Stimulated activated naive CD4-positive, alpha-beta T cell (primary cell): Measurements from ENCODE around the gene SGIP1.

Experiments used
- DNase-seq, 6 experiments: peaks; one replicate each; lab custom pipeline; 2025; lab: John Stamatoyannopoulos, UW

Gene SGIP1

GRCh38 chr1:66607458-66607857 lies 73.5 kb downstream of the SGIP1 start:
- no peak for DNase-seq

DNA sequence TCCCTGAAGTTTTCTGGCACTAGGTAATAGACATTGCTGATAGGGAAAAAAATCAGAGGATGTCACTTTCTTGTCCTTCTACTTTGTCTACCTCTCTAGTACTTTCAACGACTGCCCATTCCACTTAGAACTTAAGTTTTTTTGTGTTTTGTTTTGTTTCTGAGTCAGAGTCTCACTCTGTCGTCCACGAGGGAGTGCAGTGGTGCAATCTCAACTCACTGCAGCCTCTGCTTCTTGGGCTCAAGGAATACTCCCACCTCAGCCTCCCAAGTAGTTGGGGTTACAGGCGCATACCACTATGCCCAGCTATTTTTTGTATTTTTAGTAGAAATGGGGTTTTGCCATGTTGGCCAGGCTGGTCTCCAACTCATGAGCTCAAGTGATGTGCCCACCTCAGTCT lies 79.2 kb downstream of the SGIP1 start:
- no peak for DNase-seq

DNA sequence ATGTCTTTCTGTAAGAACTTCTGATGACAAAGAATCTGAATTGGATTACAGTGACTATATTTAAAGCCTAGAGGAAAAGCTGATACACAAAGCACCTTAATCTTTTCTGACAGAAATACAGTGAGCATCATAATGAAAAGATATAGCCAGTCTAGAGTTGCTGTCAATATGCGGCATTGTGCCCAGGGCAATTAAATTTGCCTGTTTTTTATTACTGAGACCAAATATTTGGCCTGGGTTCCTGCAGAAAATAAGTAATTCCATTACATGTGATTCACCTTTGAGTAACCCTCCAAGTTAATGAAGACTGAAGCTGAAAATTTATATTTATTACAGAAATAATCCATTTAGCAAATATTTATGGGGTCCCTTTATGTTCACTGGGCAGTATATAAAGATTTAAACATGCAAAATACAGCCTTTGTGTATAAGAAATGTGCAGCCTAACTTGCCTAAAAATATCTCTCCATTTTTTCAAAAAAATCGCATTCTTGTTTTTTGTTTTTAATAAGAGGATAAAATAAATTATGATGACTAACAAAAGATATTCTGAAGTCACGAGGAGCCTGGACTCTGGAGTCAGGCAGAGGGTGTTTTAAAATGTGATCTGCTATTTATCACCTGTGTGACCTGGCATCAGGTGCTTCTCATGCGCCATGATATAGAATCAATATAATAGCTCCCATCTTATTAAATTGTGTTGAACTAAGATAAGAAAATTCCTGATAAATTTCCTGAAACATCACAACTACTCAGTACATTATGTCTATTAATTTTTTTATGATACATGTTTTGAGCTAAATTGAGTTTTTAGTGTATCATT lies 83.6 kb downstream of the SGIP1 start:
- no peak for DNase-seq

DNA sequence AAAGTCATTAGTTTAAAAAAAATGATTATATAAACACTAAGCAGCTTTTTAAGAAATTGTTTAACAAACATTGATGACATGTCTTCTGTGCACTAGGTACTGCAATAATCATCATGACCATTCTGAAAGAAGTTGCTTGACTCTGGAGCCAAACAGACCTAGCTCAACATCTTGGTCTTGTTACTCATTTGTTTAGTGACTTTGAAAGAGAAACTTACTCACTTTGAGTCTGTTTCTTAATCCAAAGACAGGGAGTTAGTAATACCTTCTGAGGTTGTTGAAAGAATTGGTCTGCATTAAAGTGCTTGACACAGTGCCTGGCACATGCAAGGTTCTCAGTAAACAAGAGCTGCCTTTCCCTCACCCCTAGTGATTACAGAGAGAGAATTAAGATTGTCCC lies 84.4 kb downstream of the SGIP1 start:
- no peak for DNase-seq

DNA sequence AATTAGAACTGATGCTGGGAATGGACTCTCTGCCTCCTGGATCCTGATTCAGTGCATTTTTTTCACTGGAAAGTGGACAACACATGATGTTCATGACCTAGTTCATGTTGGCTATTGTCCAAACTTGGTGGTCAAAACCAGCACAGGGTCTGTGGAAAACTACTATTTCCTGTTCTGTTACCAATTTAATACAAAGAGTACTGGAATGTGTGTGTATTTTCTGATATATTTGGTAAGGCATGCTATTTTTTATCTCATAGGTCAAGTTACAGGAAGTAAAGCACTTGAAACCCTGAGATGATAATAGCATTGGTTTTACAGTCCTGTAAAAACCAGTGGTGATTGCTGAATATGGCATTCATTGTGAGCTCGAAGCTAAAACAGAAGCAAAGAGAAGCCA lies 89.9 kb downstream of the SGIP1 start:
- no peak for DNase-seq

DNA sequence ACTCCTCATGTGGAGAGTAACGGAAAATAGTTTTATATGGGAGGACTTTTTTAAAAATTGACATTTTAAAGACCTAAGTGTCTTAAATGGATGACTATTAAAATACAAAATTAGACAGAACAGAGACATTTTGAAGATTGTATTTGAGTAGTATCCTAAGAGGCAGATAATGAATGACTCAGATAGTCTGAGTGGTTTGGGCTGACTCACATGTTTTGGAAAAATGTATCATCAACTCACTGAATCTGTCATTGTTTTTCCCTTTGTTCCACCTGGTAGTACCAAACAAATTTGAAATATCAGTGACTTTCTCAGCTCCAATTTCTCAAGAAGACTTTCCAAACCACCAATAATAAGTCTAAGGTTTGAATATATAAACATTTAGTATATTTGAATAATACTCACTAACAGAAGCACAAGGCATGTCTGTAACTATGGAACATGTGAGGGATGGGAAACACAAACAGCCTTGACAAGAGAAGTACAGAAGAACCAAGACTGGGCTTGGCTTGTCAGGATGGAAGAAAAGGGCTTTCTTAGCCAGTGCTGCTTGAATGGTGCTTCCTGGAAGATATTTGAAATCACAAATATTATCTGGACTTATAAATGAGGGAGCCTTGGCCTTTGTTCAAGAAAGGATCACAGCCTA lies 90.6 kb downstream of the SGIP1 start:
- no peak for DNase-seq

- no peak for DNase-seq
Observed at GRCh38 chr1:66626261-66626660, 92.3 kb downstream of the SGIP1 start.

GRCh38 chr1:66628926-66629325 lies 95.0 kb downstream of the SGIP1 start:
- no peak for DNase-seq

DNA sequence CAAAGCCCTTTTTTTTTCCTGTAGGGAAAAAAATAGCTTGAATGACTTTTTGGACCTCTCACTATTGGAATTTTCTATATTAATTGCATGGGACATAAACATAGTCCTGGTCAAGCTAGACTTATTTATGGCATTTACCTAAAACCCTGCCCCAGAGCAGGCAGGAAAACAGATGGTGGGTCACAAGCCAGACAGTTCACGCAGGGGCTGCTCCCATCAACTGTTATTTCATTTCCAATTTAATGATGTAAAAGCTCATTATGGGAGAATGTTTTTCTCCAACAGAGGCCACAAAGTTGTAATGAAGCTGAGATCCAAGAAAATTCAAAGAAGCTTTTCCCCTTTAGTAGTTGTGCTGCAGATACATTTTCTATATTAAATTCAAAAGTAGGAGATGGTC lies 99.2 kb downstream of the SGIP1 start:
- no peak for DNase-seq

DNA sequence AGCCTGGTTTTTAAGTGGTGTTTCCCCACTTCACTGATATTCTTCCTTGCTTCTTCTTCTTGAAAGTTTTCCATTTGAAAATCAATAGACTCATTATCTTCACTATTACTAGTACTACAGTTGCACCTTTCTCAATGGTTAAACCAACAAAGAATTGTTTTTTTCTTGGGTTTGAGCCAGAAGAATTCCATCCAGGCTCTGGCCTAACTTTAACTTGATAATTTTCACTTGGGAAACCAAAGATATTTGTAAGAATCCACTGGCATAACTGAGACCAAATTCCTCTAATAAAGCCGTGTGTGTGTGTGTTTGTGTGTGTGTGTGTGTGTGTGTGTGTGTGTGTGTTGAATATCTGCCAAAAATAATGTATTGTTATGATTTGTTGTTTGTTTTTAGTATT lies 103.2 kb downstream of the SGIP1 start:
- no peak for DNase-seq

DNA sequence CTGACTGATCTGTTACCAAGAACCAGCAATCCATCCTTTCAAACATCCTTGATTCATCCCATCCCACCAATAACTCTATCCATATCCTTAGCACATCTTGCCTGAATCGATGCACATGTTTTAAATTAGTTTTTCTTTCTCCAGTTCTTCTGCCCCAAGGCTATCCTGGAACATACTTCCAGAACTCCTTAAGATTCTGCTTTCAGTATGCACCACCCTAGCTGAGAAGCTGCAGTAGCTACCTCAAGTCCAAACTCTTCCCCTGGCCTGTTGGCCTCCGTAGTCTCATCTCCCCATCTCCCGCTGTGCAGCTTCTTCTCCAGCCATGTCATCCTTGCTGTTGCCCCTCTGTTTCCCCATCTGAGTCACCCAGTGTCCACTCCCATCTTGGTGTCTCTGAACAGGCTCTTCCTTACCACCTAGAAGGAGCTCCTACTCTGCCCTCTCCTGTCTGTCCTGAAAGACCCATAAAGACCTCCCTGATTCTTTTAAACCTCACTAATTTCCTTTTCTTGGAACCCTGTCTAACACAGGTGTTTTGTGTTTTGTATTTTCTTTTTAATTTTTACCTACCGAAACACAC lies 108.0 kb downstream of the SGIP1 start:
- no peak for DNase-seq

GRCh38 chr1:66642992-66643391 lies 109.0 kb downstream of the SGIP1 start:
- no peak for DNase-seq

DNA sequence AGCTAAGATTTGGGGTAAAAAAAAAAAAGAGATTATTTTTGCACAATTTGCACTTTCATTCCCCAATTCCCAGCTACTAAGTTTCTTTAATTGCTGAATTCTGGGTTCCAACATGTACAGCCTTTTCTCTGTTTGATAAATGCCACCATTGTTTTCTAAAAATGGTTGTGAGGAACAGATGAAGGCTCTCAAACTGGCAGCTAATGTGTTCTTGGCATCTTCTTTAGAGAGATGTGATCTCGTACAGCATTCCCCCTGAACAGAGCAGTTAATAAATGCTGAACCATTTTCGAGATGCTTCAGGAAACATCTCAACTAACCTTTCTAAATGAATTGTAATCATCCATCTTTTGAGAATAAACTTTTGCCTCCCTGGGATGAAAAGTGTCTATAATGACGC lies 110.4 kb downstream of the SGIP1 start:
- no peak for DNase-seq

GRCh38 chr1:66648901-66649595 lies 115.1 kb downstream of the SGIP1 start:
- no peak for DNase-seq

- DNase-seq, result no peak
Observed at GRCh38 chr1:66652556-66652955, 118.6 kb downstream of the SGIP1 start.

- no peak for DNase-seq
Observed at GRCh38 chr1:66654643-66655042, 120.7 kb downstream of the SGIP1 start.

- DNase-seq, result no peak
Observed at GRCh38 chr1:66671455-66671854, 137.5 kb downstream of the SGIP1 start.

GRCh38 chr1:66676613-66677298 lies 142.8 kb downstream of the SGIP1 start:
- DNase-seq, result no peak

DNA sequence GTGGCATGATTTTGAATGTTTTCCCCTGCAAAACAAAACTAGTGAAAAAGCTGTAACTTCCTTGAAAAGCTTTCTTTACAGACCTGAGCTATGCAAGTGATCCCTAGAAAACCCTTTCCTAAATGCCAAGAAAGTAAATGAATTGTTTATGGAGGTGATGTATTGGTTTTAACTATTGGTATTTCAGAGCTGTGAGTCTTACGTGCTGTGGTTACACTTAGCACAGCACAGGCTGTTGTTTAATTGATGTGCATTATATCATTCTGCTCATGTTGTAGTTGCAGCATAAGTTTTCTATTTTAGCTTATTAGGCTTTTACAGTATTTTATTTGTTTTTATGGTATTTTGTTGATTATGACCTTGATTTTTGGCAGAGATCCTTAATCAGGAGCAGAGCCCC lies 144.2 kb downstream of the SGIP1 start:
- DNase-seq, result no peak

- no peak for DNase-seq
Observed at GRCh38 chr1:66679140-66679539, 145.2 kb downstream of the SGIP1 start.

DNA sequence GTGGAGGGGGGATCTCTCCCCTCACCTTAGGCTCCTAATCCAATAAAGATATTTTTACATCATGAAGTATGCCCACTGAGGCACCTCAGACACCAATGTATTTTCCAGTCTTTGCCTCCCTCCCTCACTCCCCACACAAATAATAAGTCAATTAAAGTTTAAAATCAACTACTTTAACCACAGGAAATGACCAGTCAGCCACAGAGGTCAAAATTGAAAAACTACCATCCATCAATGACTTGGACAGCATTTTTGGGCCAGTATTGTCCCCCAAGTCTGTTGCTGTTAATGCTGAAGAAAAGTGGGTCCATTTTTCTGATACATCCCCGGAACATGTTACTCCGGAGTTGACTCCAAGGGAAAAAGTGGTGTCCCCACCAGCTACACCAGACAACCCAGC lies 147.7 kb downstream of the SGIP1 start:
- DNase-seq, result no peak

DNA sequence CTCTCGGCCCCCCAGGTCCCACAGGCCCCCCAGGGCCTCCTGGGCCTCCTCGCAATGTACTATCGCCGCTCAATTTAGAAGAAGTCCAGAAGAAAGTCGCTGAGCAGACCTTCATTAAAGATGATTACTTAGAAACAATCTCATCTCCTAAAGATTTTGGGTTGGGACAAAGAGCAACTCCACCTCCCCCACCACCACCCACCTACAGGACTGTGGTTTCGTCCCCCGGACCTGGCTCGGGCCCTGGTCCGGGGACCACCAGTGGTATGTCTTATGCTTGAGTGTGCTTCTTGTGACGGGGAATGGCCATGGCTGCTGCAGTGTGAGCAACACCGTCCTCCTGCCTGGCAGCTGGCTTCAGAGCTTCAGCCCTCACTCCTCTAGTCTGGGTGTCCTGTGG lies 148.2 kb downstream of the SGIP1 start:
- no peak for DNase-seq
